GM12892 (cell line): ENCODE data around the gene AHNAK2.

Experiments
- POLR2A ChIP-seq: IDR thresholded peaks from 2 replicates; pipeline ENCODE4 v1.6.1; 2011; ENCODE audit warnings: low read depth, low read length, control low read depth
- POLR2AphosphoS5 ChIP-seq: IDR thresholded peaks from 2 replicates; pipeline ENCODE4 v1.6.1; 2011; ENCODE audit warnings: low read depth, low read length, control low read depth

GRCh38 chr14:104966261-104966865, 11.8 kb downstream of the AHNAK2 start:
- no peak for TF ChIP-seq POLR2A
- no peak for TF ChIP-seq POLR2AphosphoS5
